ENCODE measurements around the gene LTBP4.
A peak's percentile ranks its signal among the peaks of the same experiment; 100 is the strongest.
"Not testable (repeated sequence)": the region's sequence is repeated elsewhere in the genome, so short reads cannot be mapped to it uniquely, and the experiment has no call there.

LTBP4 gene

DNA sequence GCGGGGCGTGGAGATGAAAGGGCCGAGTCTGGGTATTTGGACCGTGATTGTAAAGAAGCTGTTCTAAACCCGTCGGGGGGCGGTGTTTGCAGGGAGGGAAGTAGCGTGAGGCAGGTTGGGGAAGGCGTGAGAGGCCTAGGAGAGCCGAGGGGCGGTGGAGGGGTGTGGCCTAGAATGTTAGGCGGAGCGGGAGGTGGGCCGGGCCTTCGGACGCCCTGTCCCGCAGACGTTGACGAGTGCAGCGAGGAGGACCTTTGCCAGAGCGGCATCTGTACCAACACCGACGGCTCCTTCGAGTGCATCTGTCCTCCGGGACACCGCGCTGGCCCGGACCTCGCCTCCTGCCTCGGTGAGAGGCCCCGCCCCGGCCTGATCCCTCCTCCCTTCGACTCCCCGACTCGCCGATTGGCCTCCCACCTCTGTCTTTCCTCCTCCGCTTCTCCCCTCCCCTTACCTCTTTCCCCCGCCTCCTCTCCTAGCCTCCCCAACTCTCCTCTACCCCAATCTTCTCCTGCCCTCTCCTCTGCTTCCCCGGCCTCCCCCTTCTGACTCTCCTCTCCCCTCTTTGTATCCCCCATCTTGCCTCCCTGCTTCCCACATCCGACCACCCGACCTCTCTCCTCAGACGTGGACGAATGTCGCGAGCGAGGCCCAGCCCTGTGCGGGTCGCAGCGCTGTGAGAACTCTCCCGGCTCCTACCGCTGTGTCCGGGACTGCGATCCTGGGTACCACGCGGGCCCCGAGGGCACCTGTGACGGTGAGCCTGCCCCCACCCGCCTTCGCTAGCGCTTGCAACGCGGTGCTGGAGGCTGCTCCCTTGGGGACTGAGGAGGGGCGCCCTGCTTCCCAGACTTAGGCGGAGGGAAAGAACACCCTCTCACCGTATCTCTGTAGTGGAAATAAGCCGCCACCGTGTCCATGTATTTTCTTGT lies 12.8 kb downstream of the LTBP4 start:
- peak; percentile 92 for DNase-seq

DNA sequence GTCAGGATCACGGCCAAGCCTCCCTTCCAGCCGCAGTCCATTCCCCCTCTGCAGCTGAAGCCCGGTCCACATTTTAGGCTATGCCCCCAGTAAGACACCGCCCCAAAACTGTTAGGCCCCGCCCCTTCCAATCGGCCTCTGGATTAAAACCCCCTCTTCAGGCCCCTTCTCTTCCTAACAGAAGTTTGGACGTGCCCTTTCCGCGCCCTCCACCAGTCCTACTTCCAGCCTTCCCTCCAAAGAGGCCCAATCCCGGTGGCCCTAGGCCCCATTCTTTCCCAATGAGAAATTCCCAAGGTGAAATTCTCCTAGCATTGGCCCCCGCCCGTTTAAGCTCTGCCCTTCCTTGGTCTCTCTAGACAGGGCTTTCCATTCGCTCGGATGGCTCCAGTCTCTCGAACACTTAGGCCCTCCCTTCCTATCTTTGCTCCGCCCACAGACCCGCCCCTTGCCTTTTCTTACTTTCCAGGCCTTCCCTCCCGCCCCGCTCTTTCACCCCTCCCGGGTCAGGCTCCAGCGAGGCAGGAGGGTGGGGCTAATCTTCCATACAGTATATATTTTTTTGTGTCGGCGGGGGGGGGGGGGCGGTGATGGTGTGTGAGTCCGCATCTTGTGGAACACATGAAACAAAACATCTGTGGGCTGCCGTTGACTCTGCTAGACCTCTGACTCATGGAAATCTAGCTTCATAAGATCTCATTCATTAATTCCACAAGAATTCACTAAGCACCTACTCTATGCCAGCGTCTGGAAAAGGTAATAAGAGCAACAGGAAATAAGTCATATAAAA lies 13.6 kb downstream of the LTBP4 start:
- DNase-seq, result peak; percentile 98

DNA sequence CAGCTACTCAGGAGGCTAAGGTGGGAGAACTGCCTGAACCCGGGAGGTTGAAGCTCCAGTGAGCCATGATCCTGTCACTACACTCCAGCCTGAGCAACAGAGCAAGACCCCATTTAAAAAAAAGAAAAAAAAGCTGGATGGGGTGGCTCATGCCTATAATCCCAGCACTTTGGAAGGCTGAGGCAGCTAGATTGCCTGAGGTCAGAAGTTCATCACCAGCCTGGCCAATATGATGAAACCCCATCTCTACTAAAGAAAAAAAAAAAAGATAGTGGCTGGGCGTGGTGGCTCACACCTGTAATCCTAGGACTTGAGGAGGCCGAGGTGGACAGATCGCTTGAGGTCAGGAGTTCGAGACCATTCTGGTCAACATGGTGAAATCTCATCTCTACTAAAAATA lies 15.0 kb downstream of the LTBP4 start:
- DNase-seq, result no peak

DNA sequence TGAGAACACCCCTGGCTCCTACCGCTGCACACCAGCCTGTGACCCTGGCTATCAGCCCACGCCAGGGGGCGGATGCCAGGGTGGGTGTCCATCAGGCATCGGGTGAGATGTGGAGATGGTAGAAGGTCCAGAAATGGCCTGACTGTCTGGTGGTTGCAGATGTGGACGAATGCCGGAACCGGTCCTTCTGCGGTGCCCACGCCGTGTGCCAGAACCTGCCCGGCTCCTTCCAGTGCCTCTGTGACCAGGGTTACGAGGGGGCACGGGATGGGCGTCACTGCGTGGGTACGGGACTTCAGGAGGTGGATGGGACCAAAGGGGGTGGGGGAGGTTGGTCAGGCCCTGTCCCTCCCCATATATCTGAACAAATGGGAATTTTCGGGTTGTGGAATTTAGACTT lies 15.8 kb downstream of the LTBP4 start:
- no peak for DNase-seq

DNA sequence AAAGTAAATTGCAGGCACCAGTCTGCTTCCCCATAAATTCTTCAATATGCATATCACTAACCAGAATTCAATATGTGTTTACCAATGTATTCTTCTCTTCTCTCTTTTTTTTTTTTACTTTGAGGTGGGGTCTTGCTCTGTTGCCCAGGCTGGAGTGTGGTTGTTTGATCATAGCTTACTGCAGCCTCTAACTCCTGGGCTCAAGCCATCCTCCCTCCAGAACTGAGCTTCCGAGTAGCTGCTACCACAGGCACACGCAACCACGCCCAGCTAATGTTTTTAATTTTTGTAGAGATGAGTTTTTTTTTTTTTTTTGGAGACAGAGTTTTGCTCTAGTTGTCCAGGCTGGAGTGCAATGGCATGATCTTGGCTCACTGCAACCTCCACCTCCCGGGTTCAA lies 16.8 kb downstream of the LTBP4 start:
- no peak for DNase-seq

DNA sequence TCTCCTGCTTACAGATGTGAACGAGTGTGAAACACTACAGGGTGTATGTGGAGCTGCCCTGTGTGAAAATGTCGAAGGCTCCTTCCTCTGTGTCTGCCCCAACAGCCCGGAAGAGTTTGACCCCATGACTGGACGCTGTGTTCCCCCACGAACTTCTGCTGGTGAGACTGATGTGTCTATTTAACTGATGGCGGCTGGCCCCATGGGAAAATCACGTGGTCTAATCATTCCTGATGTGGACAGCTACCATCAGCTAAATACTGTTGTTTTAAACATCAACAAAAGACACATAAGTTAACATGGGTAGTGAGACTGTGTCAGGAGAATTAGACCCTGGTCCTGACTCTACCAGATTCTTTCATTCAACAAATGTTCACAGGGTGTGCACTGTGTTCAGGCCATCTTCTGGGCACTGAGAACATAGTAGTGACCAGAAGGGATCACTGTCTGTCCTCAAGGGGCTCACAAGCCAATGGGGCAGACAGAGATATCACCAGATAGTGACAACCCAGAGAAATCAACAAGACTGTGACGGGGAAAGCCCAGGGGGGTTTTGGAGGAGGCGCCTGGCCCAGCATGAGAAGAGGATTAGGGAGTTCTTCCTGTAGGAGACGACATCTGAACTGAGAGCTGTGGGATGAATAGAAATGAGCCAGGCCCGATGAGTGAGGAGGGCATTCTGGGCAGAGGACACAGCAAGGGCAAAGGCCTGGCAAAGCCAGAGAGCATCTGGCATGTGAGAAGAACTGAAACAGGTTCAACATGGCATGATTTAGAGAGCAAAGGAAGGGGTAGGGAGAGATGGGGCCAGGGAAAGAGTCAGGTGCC lies 18.4 kb downstream of the LTBP4 start:
- no peak for DNase-seq

DNA sequence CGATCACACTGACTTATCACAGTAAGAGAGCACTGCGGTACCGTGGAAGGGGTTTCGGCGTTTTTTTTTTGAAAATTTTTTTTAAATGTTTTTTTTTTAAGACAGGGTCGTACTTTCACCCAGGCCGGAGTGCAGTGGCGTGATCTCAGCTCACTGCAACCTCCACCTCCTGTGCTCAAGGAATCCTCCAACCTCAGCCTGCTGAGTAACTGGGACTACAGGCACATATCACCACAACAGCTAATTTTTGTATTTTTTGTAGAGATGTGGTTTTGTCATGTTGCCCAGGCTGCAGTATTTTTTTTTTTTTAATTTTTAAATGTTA lies 19.0 kb downstream of the LTBP4 start:
- no peak for DNase-seq

DNA sequence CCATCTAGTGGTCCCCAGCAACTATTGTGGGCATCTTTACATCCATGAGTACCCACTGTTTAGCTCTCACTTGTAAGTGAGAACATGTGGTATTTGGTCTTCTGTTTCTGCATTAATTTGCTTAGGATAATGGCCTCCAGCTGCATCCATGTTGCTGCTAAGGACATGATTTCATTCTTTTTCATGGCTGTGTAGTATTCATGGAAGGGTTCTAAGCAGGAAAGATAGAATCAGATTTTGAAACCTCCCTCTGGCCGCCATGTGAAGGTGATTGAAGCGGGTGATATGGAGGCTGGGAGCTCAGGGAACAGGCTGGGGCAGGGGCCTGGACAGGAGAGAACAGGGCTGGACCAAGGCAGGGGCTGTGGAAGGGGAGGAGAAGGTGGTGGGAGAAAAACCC lies 20.1 kb downstream of the LTBP4 start:
- DNase-seq, result no peak

DNA sequence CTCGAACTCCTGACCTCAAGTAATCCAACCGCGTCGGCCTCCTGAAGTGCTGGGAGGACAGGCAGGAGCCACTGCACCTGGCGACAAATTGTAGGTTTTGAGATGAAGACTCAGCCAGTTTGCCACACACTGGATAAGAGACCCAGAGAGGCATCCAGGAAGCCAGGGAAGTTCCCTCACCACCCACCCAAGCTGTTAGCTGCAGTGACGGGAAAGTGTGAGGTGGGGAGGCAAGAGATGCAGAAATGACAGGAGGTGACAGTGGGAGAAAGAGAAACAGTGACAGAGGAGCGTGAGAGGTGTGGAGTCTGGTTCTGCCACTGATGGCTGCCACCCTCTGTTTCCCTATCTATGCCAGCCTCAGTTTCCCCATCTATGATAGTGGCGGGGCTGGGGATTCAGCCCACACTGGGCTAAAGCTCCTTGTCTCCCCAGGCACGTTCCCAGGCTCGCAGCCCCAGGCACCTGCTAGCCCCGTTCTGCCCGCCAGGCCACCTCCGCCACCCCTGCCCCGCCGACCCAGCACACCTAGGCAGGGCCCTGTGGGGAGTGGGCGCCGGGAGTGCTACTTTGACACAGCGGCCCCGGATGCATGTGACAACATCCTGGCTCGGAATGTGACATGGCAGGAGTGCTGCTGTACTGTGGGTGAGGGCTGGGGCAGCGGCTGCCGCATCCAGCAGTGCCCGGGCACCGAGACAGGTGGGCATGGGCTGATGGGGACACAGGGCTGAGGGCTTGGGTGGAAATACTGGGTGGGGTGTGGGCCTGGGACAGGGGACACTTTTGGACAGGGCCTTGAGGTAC lies 21.0 kb downstream of the LTBP4 start:
- DNase-seq, result no peak

DNA sequence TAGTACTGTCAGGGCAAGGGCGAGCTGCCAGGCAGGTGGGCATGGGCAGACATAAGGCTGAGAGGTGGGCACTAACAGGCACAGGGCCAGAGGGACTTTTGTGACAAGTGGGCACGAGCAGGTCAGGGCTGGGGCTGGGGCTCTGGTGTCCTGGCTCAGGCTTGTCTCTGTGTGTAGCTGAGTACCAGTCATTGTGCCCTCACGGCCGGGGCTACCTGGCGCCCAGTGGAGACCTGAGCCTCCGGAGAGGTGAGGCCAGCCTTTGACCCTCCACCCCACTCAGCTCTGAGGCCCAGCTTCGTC lies 21.6 kb downstream of the LTBP4 start:
- no peak for DNase-seq

DNA sequence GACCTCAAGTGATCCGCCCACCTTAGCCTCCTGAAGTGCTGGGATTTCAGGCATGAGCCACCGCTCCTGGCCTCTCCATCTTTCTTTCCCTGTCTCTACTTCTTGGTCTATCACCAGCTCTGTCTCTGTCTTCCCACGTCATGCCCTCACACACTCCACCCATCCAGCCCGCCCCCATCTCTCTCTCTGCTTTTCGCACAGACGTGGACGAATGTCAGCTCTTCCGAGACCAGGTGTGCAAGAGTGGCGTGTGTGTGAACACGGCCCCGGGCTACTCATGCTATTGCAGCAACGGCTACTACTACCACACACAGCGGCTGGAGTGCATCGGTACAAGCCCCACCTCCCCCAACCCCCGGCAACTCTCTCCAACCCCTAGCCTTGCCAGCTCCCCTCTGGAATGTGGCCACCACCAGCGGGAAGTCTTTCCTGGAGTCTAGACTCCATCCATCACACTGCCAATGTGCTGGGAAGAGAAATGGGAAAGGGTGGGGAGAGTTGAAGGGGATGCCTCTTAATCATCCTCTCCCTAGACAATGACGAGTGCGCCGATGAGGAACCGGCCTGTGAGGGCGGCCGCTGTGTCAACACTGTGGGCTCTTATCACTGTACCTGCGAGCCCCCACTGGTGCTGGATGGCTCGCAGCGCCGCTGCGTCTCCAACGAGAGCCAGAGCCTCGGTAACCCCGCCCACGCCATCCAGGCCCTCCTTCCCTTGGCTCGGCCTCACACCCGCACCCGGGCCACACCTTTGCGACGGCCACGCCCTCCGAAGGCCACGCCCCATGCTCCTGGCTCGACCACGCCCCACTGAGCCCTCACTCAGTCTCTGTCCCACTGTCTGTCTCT lies 22.5 kb downstream of the LTBP4 start:
- DNase-seq, result peak; percentile 55

DNA sequence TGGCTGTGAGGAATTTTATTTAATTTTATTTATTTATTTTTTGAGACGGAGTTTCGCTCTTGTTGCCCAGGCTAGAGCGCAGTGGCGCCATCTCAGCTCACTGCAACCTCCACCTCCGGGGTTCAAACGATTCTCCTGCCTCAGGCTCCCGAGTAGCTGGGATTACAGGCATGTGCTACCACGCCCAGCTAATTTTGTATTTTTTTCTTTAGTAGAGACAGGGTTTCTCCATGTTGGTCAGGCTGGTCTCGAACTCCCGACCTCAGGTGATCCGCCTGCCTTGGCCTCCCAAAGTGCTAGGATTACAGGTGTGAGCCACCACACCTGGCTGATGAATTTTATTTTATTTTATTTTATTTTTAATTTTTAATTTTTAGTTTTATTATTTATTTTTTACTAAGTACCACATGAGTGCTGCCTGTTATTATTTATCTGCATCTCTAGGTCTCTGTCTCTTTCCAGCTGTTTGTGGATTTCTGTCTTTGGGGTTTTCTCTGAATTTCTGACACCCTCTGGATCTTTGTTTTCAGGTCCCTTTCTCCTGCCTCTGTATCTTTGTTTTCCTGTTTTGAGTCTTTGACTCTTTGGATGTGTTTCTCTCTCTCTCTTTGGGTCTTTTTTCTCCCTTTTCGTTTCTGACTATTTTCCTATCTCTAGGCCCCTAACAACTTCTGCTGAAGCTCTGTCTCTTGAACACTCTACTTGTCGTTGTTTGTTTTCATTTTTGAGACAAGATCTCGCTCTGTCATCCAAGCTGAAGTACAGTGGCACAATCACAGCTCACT lies 23.4 kb downstream of the LTBP4 start:
- not testable (repeated sequence) for DNase-seq

DNA sequence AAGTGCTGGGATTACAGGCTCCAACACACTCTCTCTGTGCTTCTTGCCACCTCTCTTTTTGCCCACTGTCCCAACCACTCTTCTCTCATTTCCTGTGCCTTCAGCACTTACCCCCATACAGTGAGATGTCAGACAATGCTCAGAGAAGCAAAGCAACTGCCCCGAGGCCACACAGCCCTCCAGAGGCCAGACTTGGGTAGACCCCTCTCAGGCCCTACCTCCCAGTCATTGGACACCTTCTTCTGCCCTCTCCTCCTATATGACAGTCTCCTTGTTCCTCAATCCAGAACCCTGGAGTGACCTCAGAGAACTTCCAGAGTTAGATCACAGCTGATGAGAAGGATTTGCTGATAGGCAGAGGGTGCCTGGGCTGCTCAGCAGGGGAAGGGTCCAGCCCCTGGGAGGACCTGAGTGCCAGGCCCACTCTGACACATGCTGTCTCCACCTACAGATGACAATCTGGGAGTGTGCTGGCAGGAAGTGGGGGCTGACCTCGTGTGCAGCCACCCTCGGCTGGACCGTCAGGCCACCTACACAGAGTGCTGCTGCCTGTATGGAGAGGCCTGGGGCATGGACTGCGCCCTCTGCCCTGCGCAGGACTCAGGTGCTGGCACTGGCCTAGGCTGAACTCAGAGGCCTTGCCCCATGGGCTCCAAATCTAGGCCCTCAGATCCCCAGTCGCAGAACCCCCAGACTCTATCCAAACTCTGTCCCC lies 24.4 kb downstream of the LTBP4 start:
- DNase-seq, result no peak

DNA sequence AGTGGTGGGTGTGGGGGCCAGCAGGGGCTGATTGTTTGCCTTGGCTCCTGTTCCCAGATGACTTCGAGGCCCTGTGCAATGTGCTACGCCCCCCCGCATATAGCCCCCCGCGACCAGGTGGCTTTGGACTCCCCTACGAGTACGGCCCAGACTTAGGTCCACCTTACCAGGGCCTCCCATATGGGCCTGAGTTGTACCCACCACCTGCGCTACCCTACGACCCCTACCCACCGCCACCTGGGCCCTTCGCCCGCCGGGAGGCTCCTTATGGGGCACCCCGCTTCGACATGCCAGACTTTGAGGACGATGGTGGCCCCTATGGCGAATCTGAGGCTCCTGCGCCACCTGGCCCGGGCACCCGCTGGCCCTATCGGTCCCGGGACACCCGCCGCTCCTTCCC lies 25.7 kb downstream of the LTBP4 start:
- DNase-seq, result no peak

DNA sequence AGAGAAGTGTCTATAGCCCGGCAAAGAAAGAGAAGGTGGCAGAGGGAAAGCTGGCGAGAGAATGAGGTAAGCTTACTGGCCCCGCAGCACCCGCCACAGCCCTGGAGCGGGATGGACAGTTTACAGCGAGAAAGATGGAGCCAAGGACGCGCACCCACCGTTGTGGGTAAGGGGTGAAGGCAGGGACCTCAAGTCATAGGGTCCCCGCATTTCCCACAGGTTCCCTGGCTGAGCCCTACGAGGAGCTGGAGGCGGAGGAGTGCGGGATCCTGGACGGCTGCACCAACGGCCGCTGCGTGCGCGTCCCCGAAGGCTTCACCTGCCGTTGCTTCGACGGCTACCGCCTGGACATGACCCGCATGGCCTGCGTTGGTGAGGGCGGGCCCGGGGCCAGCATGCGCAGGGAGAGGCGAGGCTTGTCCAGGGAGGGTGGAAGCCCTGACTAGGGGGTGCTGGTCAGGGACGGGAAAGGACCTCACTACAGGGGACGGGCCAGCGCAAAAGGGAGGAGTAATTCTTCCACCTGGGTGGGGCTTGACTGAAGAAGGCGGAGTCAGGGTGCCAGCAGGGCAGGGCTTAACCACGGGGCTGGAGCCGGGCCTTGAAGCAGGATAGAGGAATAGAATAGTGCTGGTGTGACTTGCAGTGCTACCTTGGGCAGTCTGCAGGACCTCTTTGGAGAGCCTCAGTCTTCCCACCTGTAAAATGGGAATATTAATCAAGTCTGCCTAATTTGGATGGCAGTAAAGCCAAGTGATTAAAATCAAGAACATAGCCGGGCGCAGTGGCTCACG lies 26.5 kb downstream of the LTBP4 start:
- DNase-seq, result no peak

DNA sequence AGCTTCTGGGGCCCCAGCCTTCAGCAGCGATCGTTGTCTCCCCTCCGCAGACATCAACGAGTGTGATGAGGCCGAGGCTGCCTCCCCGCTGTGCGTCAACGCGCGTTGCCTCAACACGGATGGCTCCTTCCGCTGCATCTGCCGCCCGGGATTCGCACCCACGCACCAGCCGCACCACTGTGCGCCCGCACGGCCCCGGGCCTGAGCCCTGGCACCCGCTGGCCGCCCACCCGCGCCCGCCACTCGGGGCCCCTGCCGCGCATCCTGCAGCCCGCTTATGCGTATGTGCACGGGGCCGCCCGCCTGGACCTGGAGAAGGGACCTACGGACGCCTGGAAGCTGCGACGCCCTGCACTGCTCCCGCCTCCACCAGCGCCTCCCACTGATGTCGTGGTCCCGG lies 28.2 kb downstream of the LTBP4 start:
- no peak for DNase-seq

DNA sequence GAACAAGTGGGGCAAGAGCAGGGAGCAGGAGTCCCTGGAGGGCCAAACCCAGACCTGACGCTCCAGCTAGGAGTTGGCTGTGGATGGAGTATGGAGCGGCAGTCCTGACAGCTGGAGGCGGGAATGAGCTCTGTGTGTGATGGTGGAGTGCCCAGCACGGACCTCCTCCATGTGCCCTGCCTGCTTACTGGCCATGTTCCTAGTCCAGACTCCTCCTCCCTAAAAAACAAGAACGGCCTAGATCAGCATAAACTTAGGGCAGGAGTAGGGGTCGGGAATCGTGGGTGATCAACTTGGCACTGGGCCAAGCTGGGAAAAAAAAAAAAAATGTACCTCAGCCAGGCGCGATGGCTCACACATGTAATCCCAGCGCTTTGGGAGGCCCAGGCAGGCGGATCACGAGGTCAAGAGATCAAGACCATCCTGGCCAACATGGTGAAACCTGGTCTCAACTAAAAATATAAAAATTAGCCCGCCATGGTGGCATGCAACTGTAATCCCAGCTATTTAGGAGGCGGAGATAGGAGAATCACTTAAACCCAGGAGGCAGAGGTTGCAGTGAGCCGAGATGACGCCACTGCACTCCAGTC lies 29.5 kb downstream of the LTBP4 start:
- no peak for DNase-seq

DNA sequence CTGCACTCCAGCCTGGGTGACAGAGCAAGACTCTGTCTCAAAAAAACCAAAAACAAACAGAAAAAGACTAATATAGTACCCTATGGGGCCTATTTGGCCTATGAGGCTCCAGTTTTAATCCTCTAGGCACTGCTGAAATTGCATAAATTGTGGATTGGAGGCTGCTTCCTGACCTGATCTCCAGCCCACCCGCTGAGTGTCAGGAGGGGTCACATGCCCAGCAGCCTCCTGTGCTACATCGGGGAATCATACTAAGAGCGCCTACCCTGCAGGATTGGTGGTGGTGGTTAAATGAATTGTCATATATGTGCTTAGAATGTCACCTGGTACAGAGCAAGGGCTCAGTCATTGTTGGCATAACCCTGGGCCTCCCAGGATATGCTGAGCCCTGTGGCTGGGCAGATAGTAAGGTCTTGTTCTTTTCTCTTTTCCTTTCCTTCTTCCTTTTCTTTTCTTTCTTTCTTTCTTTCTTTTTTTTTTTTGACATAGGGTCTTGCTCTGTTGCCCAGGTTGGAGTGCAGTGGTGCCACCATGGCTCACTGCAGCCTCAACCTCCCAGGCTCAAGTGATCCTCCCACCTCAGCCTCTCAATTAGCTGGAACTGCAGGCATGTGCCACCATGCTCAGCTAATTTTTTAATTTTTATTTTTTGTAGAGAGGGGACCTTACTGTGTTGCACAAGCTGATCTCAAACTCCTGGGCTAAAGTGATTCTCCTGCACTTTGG lies 31.3 kb downstream of the LTBP4 start:
- DNase-seq, result no peak
